GM12873 (cell line): ENCODE results near the gene NRBF2.

Experiments
- TF ChIP-seq, protein P1 (sequence below): IDR thresholded peaks from 2 replicates; pipeline ENCODE4 v1.5.1; 2012; ENCODE audit warnings: low read depth, mild to moderate bottlenecking, moderate library complexity, low read length, control low read depth; ENCODE audit not compliant: insufficient read depth; ENCODE audit errors: missing control alignments

NRBF2 gene

DNA sequence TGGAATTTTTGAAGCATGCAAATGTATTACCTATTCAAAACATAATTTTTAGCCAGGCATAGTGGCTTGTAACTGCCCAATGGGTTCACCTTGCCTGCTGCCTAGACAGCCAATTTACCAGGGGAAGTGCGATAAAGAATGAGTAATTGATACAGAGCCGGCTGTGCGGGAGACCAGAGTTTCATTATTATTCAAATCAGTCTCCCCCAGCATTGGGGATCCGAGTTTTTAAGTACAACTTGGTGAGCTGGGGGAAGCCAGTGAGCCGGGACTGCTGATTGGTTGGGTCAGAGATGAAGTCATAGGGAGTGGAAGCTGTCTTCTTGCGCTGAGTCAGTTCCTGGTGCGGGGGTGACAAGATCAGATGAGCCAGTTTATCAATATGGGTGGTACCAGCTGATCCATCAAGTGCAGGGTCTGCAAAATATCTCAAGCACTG, 29.1 kb upstream of the NRBF2 start:
- TF ChIP-seq, protein P1, sequence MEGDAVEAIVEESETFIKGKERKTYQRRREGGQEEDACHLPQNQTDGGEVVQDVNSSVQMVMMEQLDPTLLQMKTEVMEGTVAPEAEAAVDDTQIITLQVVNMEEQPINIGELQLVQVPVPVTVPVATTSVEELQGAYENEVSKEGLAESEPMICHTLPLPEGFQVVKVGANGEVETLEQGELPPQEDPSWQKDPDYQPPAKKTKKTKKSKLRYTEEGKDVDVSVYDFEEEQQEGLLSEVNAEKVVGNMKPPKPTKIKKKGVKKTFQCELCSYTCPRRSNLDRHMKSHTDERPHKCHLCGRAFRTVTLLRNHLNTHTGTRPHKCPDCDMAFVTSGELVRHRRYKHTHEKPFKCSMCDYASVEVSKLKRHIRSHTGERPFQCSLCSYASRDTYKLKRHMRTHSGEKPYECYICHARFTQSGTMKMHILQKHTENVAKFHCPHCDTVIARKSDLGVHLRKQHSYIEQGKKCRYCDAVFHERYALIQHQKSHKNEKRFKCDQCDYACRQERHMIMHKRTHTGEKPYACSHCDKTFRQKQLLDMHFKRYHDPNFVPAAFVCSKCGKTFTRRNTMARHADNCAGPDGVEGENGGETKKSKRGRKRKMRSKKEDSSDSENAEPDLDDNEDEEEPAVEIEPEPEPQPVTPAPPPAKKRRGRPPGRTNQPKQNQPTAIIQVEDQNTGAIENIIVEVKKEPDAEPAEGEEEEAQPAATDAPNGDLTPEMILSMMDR, result no peak

DNA sequence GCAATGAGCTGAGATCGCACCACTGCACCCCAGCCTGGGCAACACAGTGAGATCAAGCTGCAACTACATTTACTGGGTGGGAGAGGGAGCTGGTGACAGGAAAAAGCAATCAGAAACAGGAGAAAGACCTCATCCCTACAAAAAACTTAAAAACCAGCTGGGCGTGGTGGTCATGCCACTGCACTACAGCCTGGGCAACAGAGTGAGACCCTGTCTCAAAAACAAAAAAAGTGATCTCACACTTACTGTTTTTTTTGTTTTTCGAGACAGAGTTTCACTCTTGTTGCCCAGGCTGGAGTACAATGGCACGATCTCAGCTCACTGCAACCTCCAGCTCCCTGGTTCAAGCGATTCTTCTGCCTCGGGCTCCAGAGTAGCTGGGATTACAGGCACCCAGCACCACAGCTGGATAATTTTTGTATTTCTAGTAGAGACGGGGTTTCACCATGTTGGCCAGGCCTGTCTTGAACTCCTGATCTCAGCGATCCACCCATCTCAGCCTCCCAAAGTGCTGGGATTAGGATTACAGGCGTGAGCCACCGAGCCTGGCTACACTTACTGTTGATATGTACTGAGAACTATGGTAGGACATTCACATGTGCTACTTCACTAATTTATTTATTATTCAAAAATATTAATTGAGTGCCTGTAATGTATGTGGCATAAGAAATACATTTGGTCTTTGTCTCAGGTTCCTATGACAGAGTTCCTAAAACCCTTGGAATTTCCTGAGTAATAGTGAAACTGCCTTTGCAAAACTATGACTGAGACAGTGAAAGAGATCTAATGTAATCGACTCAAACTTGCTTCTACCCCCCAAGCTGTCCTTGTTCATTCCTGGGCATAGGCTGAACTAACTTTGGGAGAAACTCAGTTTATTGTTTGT, 27.7 kb upstream of the NRBF2 start:
- TF ChIP-seq, protein P1, result no peak

DNA sequence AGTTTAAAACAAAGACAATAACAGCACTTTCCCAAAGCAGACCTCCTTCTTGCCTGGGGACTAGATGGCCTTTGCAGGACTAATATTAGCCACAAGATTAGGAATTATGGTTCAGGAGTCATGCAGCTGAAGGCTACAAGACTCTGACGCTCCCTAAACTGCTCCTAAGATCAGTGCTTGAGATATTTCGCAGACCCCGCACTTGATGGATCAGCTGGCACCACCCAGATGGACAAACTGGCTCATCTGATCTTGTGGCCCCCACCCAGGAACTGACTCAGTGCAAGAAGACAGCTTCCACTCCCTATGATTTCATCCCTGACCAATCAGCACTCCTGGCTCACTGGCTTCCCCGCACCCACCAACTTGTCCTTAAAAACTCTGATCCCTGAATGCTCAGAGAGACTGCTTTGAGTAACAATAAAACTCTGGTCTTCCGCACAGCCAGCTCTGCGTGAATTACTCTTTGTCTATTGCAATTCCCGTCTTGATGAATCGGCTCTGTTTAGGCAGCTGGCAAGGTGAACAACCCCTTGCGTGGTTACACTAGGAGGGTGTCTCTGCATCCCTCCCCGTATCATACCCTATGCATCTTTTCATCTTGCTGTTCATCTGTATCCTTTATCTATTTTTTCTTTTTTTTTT, 26.9 kb upstream of the NRBF2 start:
- TF ChIP-seq, protein P1, result no peak

DNA sequence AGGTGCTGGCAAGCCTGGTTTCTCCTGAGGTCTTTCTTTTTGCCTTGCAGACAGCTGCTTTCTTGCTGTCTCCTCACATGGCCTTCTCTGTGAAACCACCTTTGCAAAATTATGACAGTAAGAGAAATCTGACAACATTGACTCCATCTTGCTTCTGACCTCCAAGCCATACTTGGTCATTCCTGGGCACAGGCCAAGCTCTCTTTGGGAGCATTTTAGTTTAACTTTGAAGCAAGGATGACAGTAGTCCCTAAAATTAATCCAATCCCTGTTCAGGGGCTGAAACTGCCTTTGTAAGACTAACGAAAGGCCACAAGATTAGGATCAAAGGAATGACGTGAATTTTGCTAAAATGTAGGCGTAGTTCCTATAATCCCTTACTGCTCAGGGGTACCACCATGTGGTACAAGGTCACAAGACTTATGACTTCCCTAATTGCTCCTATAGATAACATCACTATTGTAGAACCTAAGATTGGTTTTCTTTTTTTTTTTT, 25.1 kb upstream of the NRBF2 start:
- TF ChIP-seq, protein P1, result no peak

DNA sequence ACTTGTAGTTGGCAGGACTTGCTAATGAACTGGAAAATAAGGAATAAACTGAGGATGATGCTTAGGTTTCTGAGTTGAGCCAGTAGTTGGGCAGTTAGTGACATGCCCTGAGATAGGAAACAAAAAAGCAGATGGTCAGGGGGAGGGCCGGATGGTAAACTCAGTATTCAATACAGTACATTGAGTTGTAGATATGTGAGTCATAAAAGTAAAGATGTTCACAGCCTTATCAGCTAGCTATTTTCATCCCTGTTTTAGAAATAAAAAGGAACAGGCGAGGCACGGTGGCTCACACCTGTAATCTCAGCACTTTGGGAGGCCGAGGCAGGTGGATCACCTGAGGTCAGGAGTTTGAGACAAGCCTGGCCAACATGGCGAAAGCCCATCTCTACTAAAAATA, 22.2 kb upstream of the NRBF2 start:
- TF ChIP-seq, protein P1, result no peak

DNA sequence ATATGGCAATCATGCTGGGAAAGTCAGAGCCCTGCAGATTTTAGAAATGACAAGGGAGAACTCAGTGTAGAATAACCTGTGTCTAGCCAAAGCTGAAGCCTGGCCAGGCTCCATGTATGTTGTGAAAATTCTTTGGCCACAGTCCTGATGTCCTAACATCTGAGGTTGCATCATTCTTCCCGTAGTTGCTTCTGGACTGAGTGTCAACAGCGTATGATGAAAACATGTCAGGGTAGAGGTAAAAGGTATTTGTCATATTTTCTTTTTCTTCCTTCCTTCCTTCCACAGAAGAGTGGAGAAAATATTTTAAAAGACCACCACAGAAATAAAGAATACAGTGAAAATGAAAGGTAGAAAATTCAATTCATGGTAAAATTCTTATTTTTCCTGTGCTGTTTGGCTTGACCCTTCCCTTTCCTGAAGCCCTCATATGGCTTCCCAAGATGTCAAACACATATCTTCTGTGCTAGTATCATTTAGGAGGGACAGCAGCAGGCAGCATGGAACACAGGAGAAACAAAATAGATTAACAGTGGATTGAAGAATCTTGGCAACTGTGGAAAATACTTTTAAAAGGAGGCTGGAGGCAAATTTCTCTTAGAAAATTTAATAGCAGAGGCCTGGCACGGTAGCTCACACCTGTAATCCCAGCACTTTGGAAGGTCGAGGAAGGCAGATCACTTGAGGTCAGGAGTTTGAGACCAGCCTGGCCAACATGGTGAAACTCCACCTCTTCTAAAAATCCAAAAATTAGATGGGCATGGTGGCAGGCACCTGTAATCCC, 18.9 kb upstream of the NRBF2 start:
- TF ChIP-seq, protein P1, result no peak
